Gastrocnemius medialis (tissue), 4 donors: ENCODE measurements around the gene PLCB1.

Source experiments
- POLR2A ChIP-seq, 2 donors: fragments of 450-650 bp; IDR thresholded peaks; one replicate each; pipeline ENCODE4 v1.6.1; 2017; ENCODE audit warnings: antibody characterized with exemption in 2 of 2, mild to moderate bottlenecking in 2 of 2, moderate library complexity in 2 of 2
- TF ChIP-seq, protein P1 (sequence below), 5 experiments: fragments of 450-650 bp in 3 of 5; fragments of 200-600 bp in 2 of 5; sonication (generic) in 2 of 5; IDR thresholded peaks in 4 of 5; conservative IDR thresholded peaks in 1 of 5; 1 replicate in 4 of 5; 2 replicates in 1 of 5; pipeline ENCODE4 v1.5.1; 2016 to 2019; ENCODE audit warnings: antibody characterized with exemption in 5 of 5, mild to moderate bottlenecking in 3 of 5, moderate library complexity in 3 of 5

GRCh38 chr20:8557711-8558110, 425.6 kb downstream of the PLCB1 start:
- TF ChIP-seq POLR2A (IDR thresholded peaks at IDR 0.05) = no peak
- TF ChIP-seq, protein P1, sequence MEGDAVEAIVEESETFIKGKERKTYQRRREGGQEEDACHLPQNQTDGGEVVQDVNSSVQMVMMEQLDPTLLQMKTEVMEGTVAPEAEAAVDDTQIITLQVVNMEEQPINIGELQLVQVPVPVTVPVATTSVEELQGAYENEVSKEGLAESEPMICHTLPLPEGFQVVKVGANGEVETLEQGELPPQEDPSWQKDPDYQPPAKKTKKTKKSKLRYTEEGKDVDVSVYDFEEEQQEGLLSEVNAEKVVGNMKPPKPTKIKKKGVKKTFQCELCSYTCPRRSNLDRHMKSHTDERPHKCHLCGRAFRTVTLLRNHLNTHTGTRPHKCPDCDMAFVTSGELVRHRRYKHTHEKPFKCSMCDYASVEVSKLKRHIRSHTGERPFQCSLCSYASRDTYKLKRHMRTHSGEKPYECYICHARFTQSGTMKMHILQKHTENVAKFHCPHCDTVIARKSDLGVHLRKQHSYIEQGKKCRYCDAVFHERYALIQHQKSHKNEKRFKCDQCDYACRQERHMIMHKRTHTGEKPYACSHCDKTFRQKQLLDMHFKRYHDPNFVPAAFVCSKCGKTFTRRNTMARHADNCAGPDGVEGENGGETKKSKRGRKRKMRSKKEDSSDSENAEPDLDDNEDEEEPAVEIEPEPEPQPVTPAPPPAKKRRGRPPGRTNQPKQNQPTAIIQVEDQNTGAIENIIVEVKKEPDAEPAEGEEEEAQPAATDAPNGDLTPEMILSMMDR (IDR thresholded peaks at IDR 0.05 in 4 of 5, conservative IDR thresholded peaks at IDR 0.05 in 1 of 5) = no peak
